Heart left ventricle (tissue), 16 donors: Measurements from ENCODE around the gene ZNF526. TPM values are rescaled to one million over a fixed set of nuclear protein-coding genes. Genes with fewer than 3 reads are reported as not detected.

Experiments
- ATAC-seq, 4 donors: fragments of 200-7000 bp; cut with Tn5 transposase; one replicate each; pipeline ENCODE4 v1.9.1; 2020 to 2022; ENCODE audit warnings: moderate library complexity in 4 of 4, mild to moderate bottlenecking in 3 of 4, moderate number of reproducible peaks in 1 of 4
- DNase-seq, 5 donors: peaks; one replicate each; pipeline ENCODE4 v3.0.0-alpha.2; 2020
- H3K27ac ChIP-seq, 12 donors: fragments of 200-600 bp; sonication (generic) in 4 of 12; one replicate each; pipeline versions ENCODE4 v1.5.0 to v1.8.0; 2016 to 2022; ENCODE audit warnings: mild to moderate bottlenecking in 2 of 12
- H3K27me3 ChIP-seq, 9 donors: fragments of 200-600 bp; sonication (generic) in 2 of 9; one replicate each; pipeline versions ENCODE4 v1.5.1 to v1.8.0; 2016 to 2022; ENCODE audit warnings: mild to moderate bottlenecking in 3 of 9
- H3K36me3 ChIP-seq, 9 donors: fragments of 200-600 bp; sonication (generic) in 2 of 9; one replicate each; pipeline versions ENCODE4 v1.5.0 to v1.8.0; 2018 to 2022; ENCODE audit warnings: mild to moderate bottlenecking in 2 of 9
- H3K4me1 ChIP-seq, 12 donors: fragments of 200-600 bp; sonication (generic) in 4 of 12; one replicate each; pipeline versions ENCODE4 v1.5.0 to v1.8.0; 2016 to 2022; ENCODE audit warnings: mild to moderate bottlenecking in 3 of 12
- H3K4me3 ChIP-seq, 12 donors: fragments of 200-600 bp; sonication (generic) in 4 of 12; one replicate each; pipeline versions ENCODE4 v1.5.0 to v1.8.0; 2017 to 2022; ENCODE audit warnings: mild to moderate bottlenecking in 9 of 12, moderate library complexity in 4 of 12
- H3K9me3 ChIP-seq, 12 donors: fragments of 200-600 bp; sonication (generic) in 4 of 12; one replicate each; pipeline versions ENCODE4 v1.5.0 to v1.8.0; 2016 to 2022; ENCODE audit warnings: mild to moderate bottlenecking in 1 of 12
- CTCF ChIP-seq, 12 donors: fragments of 200-600 bp; sonication (generic) in 4 of 12; IDR thresholded peaks; one replicate each; pipeline versions ENCODE4 v1.5.0 to v1.8.0; 2018 to 2022; ENCODE audit warnings: antibody characterized with exemption in 12 of 12, mild to moderate bottlenecking in 5 of 12
- POLR2A ChIP-seq, 2 donors: fragments of 450-650 bp; IDR thresholded peaks; one replicate each; pipeline ENCODE4 v1.6.1; 2017; ENCODE audit warnings: antibody characterized with exemption in 2 of 2, mild to moderate bottlenecking in 2 of 2, moderate library complexity in 2 of 2
- WGBS, 4 donors: extraction: QIAGEN DNeasy Blood & Tissue Kit in 2 of 4; methylation state at CpG; one replicate each; pipeline versions ENCODE4 v1.1.5 to v1.1.7; 2013 to 2018; 5-methylcytosine and 5-hydroxymethylcytosine counted together
- intact Hi-C, 10 donors: fragments of 100-400 bp; cut with DNase I; formaldehyde crosslinking; loops; one replicate each; pipeline versions ENCODE4 v1.11.1 to v1.14.2; 2022
- polyA plus RNA-seq, 2 donors: library from polyadenylated mRNA; stranded (reverse); fragments of 200-250 nt; gene quantifications; one replicate each; pipeline ENCODE4 v1.2.3, GENCODE V29; 2013
- total RNA-seq, 9 donors: library from RNA; depleted of rRNA in 2 of 9; stranded (reverse); fragments of >200 nt in 2 of 9; fragmentation: NEBNext Ultra II Directional in 3 of 9; extraction: Animal tissue kit (Norgen Biotek cat#: 25700) in 3 of 9; gene quantifications; one replicate each; pipeline versions ENCODE4 v1.1.0 to v1.2.4, GENCODE V29; 2016 to 2023
- donor health status: ischemic (EF 13 %, LVEDD 7.1; RV severe dilation, severe dysfunction).
- donor health status: healthy with polysubstance abuse.
- donor health status: DM: no; HTN: yes; CAD: no.
- donor health status: DM: no; HTN: no; CAD: no.
- donor health status: ischemic (EF 25% LVEDD 6.9; RV normal size, moderate dysfunction).
- donor health status: ischemic (EF 25% LVEDD 5.7; RV mildly dilated, moderate dysfunction).
- donor health status: healthy.
- donor health status: DM: yes; HTN: yes; CAD: no.
- donor health status: ischemic (EF 35%, LVEDD 5.7; RV mildly dilated, moderate dysfunction).
- donor health status: nonischemic (EF 11% LVEDD 7.7; RV severe dilation, severe dysfunction).
- donor health status: DM: yes; HTN: yes; CAD: no.
- donor health status: PGD.
- donor health status: ischemic (EF 29% LVEDD 5.4; RV normal size, mild dysfunction).
- donor health status: nonischemic (EF 23%, LVEDD 6.1; RV moderate dilation, normal function).

Gene ZNF526
- total and polyA plus RNA-seq, 11 donors = 3.3 to 7.2 (median 5.4) TPM

DNA sequence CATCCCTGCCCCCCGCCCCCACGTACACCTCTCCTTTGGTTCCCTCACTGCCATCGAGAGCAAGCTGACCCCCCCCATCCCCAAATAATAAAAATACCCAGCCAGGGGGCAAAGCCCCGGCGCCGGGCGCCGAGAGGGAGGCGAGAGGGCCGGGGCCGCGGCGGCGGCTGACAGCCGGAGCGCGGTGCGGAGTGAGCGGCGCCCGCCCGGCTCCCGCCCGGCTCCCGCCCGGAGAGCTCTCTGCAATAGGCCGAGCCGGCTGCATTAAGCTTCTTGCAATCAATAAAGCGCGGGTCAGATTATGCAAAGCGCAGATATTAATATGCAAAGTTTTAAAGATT, 43.5 kb upstream of the ZNF526 start:
- 0 to 1% (median 1%) methylated on average over 31 of the region's 31 CpGs for WGBS, 4 donors
- intact Hi-C loops = loop anchor here in 2 of 10 donors (1.0 to 2.0 kb wide), 2 partner anchors 41 to 44 kb away; partner anchors contain the start of genes DEDD2 (in 1 of the 2) and POU2F2 (in 1 of the 2)
- H3K36me3 ChIP-seq = no peaks in the 10 kb centered on the region

GRCh38 chr19:42176990-42177685, 43.0 kb upstream of the ZNF526 start:
- TF ChIP-seq POLR2A (IDR thresholded peaks at IDR 0.05) (no peak), CTCF (IDR thresholded peaks at IDR 0.05) (peak in 11 of 12 donors; percentile 14 to 71 (median 34))
- H3K4me1 ChIP-seq = peaks cover 0 to 18% (median 8%) of the 10 kb centered on the region in 12 donors
- intact Hi-C loops = loop anchor here in 2 of 10 donors (1.0 to 2.0 kb wide), 2 partner anchors 40 to 44 kb away; partner anchors contain the start of genes DEDD2 (in 1 of the 2) and POU2F2 (in 1 of the 2)
- peaks cover 9 to 76% (median 60%) of the 10 kb centered on the region in 9 donors for H3K27me3 ChIP-seq
- no peaks in the 10 kb centered on the region for H3K36me3 ChIP-seq
- H3K4me3 ChIP-seq = peak overlapping the region; percentile 18 to 61 (median 44)
- no peak overlapping the region for H3K27ac ChIP-seq
- no peaks in the 10 kb centered on the region for H3K9me3 ChIP-seq
- DNase-seq (peak; percentile 59 to 86 (median 73)), ATAC-seq (peak in 3 of 4 donors; percentile 89 to 97 (median 94))
- WGBS, 4 donors = 1 to 2% (median 1%) methylated on average over 31 to 66 of the region's 66 CpGs

More for the DNA sequence above, 43.5 kb upstream of the ZNF526 start:
- Histone ChIP-seq H3K9me3 (no peaks in the 10 kb centered on the region), H3K4me1 (peaks cover 0 to 18% (median 8%) of the 10 kb centered on the region in 12 donors), H3K27me3 (peaks cover 9 to 71% (median 55%) of the 10 kb centered on the region in 9 donors), H3K4me3 (peak overlapping the region; percentile 18 to 61 (median 44)), H3K27ac (no peak overlapping the region)
- no peak for DNase-seq
- ATAC-seq = peak in 2 of 4 donors; percentile 14 to 67
- no peak for TF ChIP-seq CTCF (IDR thresholded peaks at IDR 0.05)
- no peak for TF ChIP-seq POLR2A (IDR thresholded peaks at IDR 0.05)

- Histone ChIP-seq H3K27me3 (peaks cover 9 to 81% (median 60%) of the 10 kb centered on the region in 9 donors), H3K27ac (no peak overlapping the region), H3K9me3 (no peaks in the 10 kb centered on the region), H3K4me1 (peaks cover 0 to 18% (median 8%) of the 10 kb centered on the region in 12 donors), H3K36me3 (no peaks in the 10 kb centered on the region), H3K4me3 (no peak overlapping the region)
- WGBS, 4 donors = 27 to 39% (median 34%) methylated on average over 3 of the region's 3 CpGs
- no peak for TF ChIP-seq CTCF (IDR thresholded peaks at IDR 0.05)
- no peak for TF ChIP-seq POLR2A (IDR thresholded peaks at IDR 0.05)
- DNase-seq = no peak
- intact Hi-C loops = loop anchor here in 1 of 10 donors (2.0 kb wide), 1 partner anchor 45 kb away; the partner anchor contains the start of gene POU2F2
- no peak for ATAC-seq
Measured at GRCh38 chr19:42177686-42178019, 42.5 kb upstream of the ZNF526 start.

DNA sequence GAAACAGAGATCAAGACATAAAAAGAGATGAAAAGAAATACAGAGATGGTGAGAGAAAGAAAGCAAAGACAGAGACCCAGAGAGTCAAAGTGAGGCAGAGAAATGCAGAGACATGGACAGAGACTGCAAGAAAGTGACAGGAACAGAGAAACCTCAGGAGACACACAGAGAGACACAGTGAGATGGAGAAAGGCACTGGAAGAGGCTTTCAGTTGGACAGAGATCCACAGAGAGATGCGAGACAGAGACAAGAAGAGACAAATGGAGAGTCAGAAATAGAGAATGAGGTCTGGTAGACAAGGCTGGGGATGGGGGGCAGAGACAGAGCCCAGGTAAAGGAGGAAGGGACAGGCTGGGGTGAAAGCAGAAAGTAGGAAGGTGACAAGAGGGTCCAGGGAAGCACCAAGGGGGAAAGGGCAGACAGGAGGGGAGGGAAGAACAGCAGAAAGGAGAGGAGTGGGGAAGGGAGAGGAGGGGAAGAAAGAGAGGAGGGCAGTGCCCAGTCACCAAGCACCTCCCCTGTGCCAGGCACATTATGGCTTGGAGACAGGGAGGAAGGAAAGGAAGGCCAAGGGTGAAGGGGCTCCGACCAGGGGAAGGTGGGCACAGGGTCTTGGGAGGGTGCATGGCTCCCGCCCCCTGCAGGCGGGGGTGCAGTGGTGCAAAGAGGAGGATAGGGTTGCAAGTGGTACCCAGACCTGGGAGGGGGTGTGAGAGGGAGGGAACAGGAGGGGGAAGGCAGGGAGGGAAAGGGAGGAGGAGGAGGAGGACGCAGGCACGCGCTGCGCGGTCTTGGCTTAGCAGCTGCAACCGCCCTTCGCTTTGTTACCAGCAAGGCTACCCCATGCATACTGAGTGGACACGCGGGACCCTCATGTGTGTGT, 41.1 kb upstream of the ZNF526 start:
- no peak overlapping the region for H3K4me3 ChIP-seq
- TF ChIP-seq CTCF (IDR thresholded peaks at IDR 0.05) = peak in 2 of 12 donors; percentile 11 to 12
- no peak for TF ChIP-seq POLR2A (IDR thresholded peaks at IDR 0.05)
- H3K27ac ChIP-seq = no peak overlapping the region
- H3K4me1 ChIP-seq = peaks cover 0 to 18% (median 8%) of the 10 kb centered on the region in 12 donors
- peaks cover 13 to 82% (median 60%) of the 10 kb centered on the region in 9 donors for H3K27me3 ChIP-seq
- H3K36me3 ChIP-seq = no peaks in the 10 kb centered on the region
- no peaks in the 10 kb centered on the region for H3K9me3 ChIP-seq
- no peak for DNase-seq
- 9 to 12% (median 11%) methylated on average over 13 of the region's 13 CpGs for WGBS, 4 donors
- no peak for ATAC-seq
- intact Hi-C loops = no loop called here
